ENCODE measurements around the gene SARDH.

Gene SARDH

DNA sequence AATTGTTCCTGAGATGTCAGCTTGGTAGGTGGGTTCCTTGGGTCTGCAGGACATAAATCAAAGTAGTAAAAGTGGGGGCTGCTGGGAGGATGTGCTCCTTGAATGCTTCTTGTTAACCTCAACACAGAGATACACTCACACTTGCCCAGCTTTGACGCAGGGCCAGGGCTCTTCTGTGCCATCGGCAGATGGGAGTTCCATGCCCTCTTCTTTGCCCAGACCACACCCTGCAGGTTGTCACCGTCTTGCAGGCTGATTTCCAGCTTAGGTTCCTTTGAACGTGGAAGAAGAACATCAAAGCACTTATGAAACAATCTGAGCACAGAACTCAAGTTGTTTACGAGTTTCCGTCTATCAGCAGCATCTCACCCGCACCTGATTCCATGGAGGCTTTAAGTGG, 91.0 kb downstream of the SARDH start:
- DNase-seq (ENCODE audit: low read depth in 3 of 3) = no peak

DNA sequence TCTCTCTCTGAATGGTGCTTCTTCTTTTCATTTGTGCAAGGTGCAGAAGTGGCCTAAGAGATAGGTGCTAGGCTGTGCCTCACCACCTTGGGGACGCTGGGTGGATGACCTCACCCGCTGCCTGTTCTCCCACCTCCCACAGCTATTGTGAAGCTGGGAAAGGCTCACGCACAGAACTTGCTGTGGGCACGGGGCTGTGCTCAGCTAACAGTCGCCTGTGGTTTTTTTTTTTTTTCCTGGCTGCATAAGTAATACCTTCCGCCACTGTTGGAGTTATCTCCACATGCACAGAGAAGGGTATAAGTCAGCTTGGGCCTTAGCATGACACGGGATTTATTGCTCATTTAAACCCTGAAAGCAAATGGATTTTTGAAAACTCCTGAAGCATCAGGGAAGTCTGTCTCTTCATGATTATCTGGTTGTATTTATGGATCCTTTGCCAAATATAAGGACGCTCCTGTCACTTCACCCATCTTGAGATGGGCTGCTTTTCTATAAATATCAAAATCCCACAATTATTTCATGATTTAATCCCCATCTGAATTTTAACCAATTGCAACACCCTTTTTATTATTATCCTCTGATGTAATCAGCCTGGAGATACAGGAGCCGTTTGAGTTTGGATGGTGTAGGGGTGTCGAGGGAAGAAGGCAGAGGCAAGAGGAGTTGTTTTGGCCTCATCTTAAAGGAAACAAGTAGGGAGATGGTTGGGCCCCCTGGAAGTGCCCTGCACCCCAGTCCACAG, 93.0 kb downstream of the SARDH start:
- no peak for DNase-seq (ENCODE audit: low read depth in 3 of 3)

DNA sequence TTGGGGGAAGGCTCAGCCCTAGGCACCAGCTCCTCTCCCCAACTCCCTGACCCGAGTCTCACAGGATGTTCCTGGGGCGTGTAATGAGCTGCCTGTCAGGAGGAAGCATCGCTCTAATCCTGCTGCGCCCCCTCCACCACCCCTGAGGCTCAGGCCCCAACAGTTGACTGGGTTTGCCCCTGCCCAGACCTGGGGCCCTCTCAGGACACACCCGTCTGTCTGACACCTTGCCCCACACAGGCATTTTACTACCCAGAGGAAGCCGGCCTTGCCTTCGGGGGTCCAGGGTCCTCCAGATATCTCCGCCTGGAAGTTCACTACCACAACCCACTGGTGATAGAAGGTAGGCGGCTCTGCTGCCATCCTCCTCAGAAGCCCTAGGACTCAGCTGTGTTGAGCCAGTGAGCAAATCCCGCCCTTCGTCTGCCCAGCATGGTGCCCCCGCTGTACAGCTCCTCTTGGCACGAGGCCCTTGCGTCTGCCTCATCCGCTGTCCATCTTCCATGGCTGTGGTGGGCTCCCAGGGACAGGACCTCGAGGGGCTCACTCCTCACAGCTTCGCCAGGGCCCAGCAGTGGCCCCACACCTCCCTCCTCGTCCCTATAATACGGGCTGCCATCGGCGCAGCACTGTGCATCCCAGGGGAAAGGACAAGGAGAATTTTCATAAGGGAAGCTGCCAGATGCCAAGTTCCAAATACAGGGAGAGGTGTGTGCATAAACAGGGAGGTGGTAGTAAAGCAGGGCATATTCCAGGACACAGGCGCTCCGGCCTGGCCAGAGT, 94.0 kb downstream of the SARDH start:
- DNase-seq (ENCODE audit: low read depth in 3 of 3) = no peak

DNA sequence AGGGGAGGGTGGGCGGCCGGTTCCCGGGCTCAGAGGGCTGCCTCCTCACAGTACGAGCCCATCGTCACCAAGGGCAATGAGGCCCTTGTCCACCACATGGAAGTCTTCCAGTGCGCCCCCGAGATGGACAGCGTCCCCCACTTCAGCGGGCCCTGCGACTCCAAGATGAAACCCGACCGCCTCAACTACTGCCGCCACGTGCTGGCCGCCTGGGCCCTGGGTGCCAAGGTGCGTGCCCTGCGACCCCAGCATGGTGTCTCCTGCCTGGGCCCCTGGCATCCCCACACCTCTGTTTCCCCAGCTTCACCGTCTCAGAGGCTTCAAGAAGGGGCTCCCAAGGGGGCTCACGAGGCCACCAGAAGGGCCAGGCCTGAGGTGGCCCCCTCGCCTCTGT, 94.8 kb downstream of the SARDH start:
- no peak for DNase-seq (ENCODE audit: low read depth in 3 of 3)

DNA sequence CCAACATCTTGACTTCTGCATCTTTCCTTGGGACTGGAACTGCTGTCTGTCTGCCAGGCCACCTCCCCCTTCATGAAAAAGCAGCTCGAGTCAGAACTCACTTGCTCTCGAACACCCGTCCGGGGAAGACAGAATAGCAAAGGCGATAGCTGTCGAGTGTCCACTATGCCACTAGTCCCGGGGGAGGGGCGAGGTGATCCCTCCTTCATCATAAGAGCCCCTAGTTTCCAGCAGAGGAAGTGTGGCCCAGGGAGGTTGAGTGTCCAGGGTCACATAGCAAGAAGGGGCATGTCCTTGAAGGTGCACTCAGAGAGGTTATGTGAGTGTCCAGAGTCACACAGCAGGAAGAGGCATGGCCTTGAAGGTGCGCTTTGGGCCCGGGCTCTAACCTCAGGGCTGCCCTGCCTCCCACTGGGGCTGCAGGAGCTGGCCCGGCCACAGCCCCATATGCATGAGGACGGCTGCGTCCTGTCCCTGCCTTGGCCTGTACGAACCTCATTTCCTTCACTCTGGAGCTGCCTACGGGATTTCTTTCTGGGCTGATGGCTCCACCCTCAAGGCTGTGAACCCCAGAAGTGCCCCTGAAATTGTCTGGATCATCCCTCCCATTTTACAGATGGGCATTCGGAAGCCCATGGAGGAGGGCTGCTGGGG, 95.3 kb downstream of the SARDH start:
- DNase-seq (ENCODE audit: low read depth in 3 of 3) = no peak

DNA sequence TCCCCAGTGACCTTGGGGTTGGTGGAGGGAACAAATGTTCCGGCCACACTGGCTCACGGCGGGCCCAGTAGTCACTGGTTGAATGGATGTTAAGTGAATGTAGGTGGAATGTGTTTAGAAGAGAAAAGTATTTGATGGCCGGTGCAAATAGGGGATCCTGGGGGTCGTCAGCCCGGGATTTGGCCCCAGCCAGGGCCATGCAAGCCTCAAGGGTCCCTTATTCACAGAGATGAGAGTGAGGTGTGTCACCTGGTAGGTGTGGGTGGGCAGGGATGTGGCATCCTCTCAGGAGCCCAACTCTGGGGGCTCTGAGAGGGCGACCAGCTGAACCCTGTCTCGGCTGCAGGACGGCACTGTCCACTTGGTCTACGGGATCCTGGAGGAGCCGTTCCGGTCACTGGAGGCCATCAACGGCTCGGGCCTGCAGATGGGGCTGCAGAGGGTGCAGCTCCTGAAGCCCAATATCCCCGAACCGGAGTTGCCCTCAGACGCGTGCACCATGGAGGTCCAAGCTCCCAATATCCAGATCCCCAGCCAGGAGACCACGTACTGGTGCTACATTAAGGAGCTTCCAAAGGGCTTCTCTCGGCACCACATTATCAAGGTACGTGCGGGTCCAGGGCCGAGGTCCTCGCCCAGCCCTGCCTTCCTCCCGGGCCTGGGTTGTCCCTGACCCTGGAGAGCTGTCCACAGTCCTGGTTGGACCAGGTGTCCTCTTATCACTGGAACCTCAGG, 96.1 kb downstream of the SARDH start:
- DNase-seq (ENCODE audit: low read depth in 3 of 3) = no peak

DNA sequence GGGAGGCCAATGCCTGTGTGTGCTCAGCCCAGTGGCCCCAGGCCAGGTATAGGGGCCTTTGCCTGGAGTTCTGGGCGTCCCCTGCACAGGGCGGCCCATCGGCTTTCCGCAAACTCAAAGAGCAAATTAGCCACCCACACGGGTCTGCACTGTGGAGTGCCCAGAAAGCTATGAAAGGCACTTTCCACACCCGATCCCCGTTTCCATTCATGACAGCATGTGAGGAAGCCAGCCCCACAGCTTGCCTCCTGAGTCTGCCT, 96.8 kb downstream of the SARDH start:
- DNase-seq (ENCODE audit: low read depth in 3 of 3) = no peak

DNA sequence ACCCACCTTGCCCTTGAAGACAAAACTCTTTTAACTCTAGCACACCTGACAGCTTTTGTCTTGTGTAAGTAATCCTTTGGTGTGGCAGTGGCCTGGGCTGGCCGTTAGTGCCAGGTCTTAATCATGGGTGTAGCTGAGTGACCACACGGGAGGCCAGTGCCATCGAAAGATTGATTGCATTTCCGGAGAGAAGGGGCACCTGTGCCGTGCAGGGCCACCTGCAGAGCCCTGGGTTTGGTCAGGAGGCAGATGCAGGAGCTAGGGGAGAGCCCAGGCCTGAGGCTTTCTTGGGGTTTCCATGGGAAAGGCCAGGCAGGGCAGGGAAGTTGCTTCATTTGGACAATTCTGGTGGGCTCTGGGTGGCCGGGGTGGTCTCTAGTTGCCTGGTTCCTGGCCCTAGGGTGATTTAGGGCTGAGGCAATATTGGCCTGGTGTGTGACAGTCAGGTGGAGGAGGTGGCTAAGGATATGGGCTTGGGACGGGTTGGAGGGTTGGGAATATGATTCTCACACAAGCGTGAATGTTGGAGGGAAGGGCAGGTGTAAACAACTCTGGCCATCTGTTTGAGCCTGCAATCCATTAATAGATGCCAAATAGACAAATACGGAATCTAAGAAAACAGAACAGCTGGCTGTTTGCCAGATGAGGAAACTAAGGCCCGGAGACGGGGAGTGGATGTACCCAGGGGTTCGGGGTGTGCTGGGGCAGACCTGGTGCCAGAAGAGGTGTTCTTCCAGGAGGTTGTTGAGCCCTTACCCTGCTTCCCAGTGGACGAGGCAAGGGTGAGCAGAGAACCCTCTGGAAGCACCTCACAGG, 97.4 kb downstream of the SARDH start:
- DNase-seq (ENCODE audit: low read depth in 3 of 3) = no peak

DNA sequence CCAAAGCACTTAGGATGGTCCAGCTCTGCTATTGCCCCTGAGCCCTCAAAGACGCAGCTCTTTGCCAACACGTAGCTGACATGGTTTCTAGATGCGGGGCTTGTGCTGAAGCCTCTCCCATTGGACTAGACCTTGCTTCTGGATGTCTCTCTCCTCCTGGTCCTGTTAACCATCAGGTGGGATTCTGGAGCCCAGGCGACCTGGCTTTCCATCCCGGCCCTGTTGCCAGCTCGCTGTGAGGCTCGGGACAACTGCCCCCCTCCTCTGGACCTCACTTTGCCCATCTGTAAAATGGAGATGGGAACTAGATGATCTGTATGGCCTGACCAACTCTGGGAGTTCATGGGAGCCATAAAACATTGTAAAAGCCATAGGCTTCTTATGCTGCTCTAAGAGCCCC, 98.0 kb downstream of the SARDH start:
- DNase-seq (ENCODE audit: low read depth in 3 of 3) = no peak

DNA sequence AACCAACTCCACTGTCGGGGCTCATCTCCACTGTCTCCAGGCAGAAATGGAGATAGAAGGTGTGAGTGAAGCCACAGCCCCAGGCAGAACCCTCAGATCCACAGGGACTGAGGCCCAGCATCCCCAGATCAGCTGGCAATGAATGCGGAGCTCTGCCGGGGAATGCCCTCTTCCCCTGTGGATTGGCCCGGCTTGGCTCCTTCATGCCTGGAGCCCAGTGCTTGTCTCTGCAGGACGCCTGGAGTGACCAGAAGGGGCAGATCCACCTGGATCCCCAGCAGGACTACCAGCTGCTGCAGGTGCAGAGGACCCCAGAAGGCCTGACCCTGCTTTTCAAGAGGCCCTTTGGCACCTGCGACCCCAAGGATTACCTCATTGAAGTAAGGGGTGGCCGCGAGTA, 98.5 kb downstream of the SARDH start:
- no peak for DNase-seq (ENCODE audit: low read depth in 3 of 3)

DNA sequence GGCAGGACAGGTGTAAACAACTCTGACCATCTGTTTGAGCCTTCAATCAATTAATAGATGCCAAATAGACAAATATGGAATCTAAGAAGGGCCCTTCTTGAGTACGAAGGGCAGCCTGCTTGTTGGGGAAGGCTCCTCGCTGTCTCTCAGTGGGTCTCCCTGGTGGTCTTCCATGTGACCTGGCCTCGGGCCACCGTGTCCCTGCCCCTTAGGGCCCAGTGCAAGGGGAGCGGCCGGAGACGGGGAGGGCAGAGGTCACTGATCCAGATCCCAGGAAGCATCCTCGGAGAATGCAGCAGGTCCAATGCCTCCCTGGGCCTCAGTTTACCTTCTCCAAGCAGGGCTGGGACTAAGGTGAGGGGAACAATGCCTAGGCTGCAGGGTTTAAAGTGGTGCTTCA, 99.4 kb downstream of the SARDH start:
- no peak for DNase-seq (ENCODE audit: low read depth in 3 of 3)

DNA sequence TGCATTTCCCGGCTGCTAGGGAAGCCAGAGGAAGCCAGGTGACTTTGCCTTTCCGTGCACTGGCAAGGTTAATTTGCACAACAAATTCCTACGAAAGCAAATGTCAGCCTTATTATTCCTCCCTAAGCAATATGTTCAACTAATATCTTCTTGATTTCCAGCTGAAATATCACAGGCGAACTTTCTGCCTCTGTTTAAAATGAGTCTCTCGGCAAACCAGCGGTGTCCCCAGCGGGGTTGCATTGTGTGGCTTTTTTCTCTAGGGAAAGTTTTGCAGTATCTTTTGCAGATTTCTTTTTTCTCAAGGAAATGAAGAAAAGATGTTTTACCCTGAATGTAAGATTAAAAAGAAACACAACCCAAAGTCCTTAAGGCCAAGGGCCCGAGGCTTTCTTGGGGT, 100.1 kb downstream of the SARDH start:
- no peak for DNase-seq (ENCODE audit: low read depth in 3 of 3)

DNA sequence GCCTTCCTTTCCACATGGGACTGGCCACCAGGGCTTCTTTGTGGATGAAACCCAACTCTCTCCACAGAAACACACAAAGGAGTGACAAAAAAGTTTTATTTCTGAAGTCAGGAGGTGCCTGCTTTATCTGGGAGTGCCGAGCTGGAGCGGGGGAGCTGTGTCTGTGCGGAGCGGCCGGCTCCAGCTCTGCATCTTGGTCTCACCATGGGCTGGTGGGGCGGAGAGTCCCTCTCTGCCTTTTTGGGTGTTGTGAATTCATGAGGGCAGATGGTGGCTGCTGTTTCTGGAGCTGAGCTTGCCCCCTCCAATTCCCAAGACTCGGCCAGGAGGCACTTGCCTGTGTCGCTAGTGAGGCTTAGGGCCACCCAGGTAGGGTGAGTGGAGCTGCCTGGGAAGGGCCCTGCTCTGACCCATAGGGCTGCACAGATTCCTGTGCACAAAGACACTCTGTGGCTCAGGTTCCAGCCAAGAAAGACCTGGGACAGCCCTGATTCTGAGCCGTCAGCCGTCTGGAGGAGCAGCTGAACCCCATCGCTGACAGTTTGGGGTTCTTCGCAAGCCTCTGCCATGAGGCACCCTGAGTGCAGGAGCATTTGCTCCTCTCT, 100.6 kb downstream of the SARDH start:
- no peak for DNase-seq (ENCODE audit: low read depth in 3 of 3)

DNA sequence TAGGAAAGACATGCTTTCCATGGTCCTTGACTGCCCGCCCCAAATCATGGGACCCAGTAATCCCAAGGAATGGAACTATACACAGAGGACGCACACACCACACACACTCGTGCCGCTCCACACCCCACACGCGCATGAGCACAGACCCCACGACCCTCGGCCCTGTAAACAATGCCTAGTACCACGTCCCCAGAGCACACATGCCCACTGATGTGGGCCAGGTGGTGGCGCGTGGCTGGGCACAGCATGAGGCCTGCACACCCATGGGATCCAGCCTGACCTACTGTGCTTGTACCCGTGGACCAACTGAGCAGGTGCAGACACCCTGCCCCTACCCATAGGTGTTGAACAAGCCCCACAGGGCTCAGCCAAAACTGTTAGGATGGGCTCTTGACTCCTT, 101.2 kb downstream of the SARDH start:
- DNase-seq (ENCODE audit: low read depth in 3 of 3) = no peak

DNA sequence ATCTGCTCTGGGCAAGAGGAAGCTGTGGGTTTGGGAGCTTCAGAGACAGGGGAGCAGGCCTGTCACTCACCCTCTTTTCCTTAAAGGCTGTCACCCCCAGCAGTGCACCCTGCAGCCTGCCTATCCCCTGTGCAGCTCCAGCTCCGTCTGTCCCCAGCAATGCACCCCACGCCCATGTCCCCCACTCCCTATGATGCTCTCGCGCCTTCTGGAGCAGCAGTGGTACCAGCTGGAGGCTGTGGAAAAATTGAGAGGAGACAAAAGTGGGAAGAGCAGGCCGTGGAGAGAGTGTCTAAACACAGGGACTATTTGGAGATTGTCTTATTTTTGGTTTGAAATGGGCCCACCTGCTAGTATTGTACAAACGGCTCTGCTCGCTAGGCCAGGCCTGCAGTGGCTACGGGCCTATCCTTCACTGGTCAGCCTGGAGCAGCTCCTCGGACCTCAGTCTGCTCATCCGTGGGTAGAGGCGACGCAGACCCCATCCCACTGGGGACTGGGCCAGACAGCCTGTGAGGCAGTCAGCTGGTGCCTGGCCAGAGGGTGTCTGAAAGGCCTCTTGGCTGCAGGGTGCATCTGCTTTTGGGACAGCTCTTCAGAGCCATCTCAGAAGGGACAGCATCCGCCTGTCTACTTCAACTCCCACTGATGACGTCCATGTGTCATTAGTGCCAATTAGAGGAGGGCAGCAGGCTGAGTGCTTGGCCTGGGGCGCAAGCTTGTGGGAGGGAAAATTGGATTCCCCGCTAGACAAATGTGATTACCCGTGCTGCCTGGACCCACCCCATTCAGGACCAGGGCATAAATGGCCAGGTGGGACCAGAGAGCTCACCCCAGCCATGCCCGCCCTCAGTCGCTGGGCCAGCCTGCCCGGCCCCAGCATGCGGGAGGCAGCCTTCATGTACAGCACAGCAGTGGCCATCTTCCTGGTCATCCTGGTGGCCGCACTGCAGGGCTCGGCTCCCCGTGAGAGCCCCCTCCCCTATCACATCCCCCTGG, 102.3 kb downstream of the SARDH start, which contains the start of gene DBH:
TSS of gene DBH (plus strand) at position 831 of the 999 bp plus-strand sequence. CDS start at position 840, 9 bp downstream.
- DNase-seq (ENCODE audit: low read depth in 3 of 3) = no peak

DNA sequence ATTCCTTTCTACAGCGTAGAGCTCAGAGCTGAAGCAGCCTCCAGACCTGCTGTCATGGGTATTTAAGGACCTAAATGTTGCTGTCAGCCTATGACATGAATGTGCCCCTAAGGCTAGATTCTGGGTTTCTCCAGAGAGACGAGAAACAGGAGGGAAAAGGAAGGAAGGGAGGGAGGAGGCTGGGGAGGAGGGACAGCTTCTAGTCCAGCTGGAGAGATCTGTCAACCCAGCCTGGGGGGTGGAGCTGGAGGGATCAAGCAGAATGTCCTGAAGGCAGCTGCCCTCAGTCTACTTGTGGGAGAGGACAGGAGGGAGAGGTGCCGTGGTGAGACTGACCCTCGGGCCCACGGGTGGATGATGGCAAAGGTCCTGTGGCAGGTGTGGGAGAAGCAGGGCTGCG, 103.1 kb downstream of the SARDH start:
- DNase-seq (ENCODE audit: low read depth in 3 of 3) = no peak

DNA sequence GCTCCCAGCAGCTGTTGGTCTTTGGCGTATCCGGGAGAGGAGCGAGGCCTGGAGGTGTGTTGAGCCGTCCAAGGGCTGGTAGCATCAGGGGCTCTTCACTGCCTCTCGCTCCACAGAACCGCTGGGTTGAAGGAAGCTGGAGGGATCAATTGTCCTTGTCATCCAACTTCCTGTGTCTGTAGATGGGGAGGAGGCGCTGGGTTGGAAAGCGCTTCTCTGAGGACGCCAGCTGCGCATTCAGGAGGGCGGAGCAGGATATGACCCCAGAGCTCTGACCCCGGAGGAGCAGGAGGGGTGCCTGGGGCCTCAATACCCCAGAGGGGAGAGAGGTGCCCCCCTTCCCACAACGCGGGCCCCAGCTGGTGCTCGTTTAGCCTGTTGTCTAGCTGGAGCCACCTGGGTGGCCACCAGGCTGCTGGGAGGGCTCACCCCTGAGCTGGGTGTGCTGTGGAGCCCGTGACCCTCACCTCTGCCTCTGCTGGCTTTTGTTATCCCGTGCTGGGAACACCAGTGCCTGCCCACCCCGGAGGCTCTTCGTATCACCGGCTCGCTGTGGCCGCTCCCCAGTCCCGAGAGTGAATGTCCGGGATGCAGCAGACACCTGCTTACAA, 104.0 kb downstream of the SARDH start:
- DNase-seq (ENCODE audit: low read depth in 3 of 3) = no peak

DNA sequence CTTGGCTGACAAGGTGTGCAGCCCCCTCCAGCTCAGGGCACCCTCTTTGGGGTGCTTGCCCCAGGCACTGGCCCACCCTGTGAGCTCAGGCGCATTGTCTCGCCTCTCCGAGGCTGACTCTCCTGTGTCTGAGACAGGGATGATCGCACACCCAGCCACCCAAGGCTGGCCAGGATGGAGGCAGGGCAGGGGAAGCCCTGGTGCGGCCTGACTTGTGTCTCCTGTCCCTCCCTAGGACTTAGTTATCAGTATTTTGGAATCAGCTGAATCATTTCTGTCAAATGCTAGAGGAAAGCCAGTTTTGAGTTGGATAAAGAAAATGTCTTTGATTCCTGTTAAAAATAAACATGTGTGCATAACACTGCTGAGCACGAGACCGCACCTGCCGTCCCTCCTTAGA, 104.5 kb downstream of the SARDH start:
- DNase-seq (ENCODE audit: low read depth in 3 of 3) = no peak

Measured in stimulated activated CD4-positive, alpha-beta T cell treated with anti-CD3 and anti-CD28 coated beads, TNF-alpha, amount 100 ng/mL, for 48 hours (primary cell).